HG03521 (cell line): ENCODE results near the gene PDE4B.

ENCODE experiments used
- ATAC-seq: cut with Tn5 transposase; IDR thresholded peaks from one replicate; pipeline ENCODE4 v1.9.1; 2021; ENCODE audit warnings: mild to moderate bottlenecking, moderate library complexity; ENCODE audit not compliant: unreplicated experiment

Gene PDE4B

GRCh38 chr1:66168948-66169671 is 376.4 kb downstream of the PDE4B start:
- no peak for ATAC-seq

DNA sequence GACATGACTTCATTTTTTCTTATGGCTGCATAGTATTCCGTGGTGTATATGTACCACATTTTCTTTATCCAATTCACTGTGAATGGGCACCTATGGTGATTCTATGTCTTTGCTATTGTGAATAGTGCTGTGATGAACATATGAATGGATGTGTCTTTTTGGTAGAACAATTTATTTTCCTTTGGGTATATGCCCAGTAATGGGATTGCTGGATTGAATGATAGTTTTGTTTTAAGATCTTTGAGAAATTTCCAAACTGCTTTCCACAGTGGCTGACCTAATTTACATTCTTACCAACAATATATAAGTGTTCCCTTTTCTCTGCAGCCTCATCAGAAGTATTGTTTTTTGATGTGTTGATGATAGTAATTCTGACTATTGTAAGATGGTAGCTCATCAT is 379.6 kb downstream of the PDE4B start:
- no peak for ATAC-seq

GRCh38 chr1:66175098-66175497 is 382.4 kb downstream of the PDE4B start:
- no peak for ATAC-seq

DNA sequence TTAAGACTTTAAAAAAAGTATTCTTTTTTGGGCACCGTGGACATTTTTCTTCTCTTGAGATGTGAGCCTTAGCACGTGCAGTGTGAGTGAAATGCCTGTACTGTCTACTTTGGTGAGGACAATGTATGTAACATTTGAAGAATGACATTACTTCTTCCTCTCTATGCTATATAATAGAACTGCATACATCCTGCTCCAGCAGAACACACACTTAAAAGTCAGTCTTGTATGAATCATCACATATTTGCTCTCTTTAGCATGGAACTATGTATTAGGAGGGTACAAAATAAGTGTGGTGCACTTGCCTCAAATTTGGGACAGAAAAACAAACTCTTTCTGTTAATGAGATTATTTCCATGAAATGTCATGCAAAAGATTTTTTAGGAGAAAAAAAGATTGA is 382.9 kb downstream of the PDE4B start:
- ATAC-seq = no peak

DNA sequence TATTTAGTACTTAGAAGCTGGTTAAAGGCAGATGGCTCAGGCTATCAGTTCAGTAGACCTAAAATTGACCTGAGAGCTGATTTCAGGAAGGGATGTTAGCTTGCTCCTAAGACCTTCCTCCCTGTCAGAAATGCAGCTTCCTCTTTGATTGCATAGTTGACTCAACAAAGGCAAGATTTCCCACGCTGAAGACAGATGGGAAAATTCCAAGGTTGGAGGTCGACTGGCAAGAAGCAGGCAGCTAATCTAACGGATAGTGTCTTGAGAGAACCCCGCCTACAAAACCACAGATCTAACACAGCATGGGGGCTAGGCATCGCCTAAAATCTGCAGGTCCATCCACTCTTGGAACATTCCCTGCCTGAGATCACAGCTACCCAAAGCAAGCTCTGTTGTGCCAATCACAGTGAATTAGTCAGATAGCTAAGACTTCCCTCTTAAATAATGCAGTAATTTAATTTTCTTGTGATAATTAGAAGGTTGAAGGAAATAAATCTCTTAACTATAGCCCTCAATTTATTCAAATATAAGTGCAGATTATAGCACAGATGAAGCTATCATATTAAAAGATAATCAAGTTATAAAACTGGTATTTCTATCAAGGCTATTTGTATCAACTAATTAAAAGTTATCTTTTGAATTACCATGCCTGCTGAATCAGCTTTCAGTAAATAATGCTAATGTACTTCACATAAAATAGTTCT is 383.5 kb downstream of the PDE4B start:
- ATAC-seq = no peak

GRCh38 chr1:66176832-66177231 is 384.1 kb downstream of the PDE4B start:
- ATAC-seq = no peak

DNA sequence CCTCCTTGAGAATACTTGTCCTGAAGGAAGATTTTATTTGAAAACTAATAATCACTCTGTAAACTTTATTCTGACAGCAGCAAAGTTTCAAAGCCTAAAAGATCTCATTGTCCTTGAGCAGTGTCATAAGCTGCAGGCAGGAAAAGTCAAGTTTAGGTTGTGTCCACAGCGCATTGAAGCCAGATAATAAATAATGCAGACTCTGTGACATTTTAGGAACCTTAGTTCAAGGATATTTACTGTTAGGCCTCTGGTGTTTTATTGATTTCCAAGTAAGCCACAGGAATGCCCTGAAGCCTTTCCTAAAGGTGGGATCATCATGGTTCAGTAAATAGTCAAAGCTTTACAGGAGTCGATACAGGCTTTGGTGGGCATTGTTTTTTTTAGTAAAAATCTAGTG is 384.8 kb downstream of the PDE4B start:
- ATAC-seq = no peak

DNA sequence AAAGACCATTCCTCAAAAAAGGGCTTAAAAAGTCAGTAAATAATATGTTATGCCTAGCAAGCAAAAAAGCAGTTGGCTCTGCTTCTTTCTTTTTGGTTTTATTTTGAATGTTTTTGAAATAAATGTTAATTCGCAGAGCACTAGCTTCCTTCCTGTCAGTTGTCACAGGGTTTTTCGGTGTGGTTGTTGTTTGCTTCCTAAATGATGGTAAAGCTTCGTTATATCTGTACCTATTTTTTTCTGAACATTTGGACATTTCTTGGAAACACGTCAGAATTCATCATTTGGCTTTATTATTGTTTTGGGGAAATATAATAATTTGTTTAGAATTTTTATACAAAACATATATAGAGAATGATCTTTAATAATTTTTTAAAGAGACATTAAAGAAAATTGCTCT is 389.3 kb downstream of the PDE4B start:
- no peak for ATAC-seq

DNA sequence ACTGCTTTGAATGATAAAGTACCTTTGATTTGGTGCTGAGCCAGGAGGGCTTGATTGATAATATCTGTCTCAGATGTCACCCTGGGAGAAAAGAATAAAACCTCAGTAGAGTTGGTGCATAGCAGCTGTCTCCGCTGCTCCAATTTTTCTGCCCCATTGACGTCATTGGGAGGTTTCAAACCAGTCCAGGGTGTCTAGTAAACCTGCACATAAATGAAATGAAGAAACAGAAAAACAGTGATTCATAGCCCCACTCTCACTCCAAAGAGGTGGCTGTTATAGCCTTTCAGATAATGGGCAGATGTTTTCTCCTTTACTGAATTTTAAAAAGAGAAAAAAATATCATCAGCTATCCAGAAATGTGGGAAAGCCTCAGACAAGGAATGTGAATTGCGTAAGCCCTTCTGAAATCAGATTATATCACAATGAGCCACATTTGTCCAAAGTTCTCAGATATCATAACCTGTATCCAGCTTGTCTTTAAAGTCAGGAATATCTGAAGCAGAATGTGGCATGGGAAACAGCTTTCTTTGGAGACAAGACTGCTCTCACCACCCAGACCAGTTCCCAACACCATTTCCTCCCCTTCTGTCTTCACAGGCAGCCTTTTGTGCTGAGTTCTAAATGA is 390.0 kb downstream of the PDE4B start:
- ATAC-seq = no peak

DNA sequence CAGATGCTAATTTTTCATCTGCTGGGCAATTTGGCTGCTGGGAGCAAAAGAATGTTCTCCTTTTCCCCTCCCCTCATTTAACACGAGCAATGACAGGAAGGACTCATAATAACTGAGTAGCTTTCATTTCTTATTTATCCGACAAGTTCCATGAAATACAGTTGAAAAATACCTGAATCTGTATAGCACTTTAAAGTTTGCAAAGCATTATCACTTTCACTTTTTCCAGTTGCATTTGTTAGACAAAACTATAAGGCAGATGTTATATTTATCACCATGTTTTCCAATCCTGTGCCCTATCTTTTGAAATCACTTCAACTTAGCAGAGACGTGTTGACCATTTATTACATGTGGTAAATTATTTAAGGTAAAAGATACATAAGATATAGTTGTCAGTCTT is 390.7 kb downstream of the PDE4B start:
- no peak for ATAC-seq

DNA sequence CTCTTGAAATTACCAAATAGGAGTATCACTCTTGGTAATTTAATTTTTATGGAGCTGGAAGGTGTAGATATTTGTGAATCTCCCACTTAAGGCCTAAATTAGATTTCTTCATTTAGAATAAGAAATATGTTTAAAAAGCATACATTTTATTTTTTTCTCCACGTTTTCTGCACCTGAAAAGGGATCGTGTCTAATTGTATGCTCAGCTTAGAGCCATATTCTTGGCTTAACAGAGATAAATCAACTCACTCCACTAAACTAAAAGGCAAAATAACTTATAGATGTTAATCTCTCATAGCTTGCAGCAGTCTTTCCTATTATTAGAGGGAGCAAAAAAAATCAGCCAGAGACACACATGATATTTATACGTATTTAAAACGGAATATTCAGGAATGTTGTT is 404.4 kb downstream of the PDE4B start:
- no peak for ATAC-seq

DNA sequence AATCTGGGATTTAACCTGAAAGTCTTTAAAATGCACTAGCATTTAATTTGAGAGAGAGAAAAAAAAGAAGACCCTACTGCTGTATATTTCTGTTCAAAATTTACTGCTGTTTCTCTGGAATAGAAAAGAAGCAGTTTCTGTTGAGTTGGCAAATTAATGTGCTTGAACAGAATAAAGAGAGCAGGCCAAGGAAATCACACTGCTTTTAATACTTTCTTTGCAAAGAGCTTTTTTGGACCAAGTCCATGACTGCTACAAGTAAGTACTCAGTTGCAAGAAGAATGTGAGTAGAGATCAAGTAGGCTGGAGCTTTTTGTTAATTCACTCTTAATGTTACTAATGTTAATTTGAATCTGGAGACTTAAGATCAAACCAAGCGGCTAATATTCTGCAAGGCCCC is 405.1 kb downstream of the PDE4B start:
- no peak for ATAC-seq

DNA sequence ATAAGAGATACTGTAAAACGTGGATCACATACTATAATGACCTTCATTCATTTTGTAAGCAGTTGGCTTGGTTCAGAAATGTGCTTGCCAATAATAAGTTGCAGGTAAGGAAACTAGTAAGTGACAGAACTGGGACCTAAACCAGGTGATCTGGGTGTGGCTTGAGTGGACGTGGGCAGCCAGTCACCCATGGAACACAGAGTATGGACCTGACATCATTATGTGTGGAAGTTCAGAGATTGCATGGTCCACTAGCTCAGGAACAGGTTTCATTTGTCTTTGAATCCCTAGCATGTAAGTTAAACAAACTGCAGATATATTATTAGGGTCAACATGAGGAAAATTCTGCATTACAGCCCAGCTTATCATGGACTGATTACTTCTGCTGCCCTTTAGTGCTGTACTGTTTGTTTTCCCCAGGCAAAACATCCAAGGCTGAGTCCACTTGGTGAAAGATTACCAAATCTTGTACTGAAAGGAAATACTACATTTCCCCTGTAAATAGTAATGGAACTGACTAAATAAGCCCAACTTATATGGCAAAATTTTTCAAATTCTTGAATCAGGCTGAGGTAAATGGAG is 414.0 kb downstream of the PDE4B start:
- no peak for ATAC-seq

GRCh38 chr1:66207484-66207883 is 414.8 kb downstream of the PDE4B start:
- ATAC-seq = no peak

DNA sequence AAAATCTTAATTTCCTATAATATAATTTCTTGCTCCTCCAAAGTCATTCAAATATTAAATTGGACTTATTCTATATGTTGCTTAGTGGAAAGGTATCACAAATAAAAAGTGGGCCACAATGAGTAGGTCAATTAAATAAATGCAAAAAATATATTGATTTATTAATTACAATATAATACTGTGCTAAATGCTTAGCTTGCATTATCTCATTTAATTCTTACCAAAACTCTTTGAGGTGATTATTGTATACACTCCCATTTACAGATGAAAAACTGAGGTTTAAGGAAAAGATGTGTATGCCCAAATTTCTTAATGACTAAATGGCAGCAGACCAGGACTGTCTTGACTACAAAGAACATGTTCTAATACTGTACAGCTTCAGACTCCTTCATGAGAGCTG is 415.9 kb downstream of the PDE4B start:
- no peak for ATAC-seq

DNA sequence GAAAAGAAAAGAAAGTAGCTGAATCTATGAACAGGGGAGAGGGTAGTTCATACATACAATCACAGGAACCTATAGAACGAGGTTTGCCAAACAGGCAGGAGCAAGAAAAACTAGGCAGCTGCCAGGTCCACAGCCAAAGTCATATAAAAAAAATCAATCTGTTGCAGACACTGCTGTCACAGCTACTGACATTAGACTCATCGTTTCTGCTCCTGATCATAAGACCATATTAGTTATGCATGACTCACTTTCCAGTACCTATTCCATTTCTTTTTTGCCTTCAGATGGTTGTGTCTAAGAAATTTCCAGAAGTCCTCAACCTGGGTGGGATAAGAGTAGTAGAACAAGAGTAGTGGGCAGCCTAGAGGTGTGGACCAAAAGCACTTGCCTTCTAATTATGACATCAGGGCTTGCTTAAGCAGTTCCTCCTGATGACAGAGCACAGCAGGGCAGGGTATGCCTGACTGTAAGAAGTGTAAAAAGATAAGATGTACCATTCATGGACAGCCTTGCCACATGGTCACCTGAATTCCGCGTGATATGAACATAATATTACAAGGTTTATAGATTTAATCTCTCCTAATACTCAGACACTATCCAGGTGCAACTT is 418.0 kb downstream of the PDE4B start:
- no peak for ATAC-seq

DNA sequence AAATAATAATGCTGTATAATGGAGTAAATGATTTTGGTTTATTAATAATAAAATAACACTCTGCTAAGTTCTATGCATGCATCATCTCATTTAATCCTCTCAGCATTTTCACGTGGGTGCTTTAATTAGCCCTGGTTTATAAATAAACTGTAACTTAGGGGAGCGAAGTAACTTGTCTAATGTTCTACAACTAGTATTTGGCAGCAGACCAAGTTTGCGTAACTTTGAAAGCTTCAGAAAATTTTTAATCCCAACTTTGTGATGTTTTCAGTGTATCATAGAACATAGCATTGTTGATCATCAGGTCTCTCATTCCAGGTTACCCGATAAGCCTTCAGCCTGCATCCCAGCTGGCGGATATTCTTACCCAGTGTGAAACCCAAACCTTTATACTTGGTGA is 418.8 kb downstream of the PDE4B start:
- no peak for ATAC-seq

DNA sequence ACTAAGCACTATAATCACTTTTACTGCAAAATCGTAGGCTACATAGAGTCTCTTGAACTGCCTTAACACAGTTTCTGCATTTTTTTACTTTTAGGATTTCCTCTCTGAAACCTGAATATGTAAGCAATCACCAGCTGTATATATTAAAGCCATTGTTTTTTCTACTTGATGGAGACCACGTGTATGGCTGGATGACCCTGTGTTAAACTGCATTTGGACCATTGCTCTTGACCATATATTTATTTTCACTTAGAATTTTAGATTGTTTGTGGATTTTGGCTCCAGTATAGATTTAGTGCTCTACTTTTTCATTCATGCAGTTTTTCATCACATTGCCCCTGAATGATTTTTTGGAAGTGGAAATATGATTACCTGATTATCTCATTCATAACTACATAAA is 420.8 kb downstream of the PDE4B start:
- no peak for ATAC-seq

DNA sequence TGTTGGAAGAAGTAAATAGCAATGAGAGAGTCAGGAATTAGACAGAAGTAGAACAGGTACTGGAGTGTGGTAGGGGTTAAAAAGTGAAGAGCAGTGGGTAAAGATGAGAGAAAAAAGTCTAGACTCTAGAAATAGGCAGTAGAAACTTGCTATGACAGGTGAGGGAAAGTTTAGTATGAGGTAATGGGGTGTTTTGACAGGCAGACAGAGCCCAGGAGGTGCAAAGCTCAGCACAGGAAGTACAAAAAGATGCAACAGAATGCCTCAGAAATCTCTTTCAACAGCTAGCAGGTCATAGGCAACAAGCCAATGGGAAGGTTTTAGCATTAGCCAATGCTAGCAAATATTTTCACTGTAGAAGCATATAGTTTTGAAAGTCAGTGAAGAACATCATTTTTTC is 422.2 kb downstream of the PDE4B start:
- no peak for ATAC-seq

DNA sequence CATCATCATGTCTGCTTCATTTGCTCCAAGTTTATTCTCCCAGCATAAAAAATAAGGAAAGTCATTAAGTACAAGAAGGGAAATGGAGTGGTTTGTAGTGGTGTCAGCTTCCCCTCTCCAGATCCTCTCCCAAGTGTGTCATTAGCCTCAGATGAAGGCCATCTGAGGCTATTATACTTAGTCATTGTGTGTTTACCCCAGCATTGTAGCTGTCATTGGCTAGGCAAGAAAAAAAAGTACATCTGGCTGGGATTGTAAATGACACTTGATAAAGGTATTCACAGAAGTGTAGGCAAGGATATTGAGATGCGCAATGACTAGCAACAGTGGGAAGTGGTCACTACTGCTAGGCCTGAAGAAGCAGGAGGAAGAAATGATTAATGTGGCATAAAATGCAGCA is 424.3 kb downstream of the PDE4B start:
- no peak for ATAC-seq

GRCh38 chr1:66217561-66217960 is 424.9 kb downstream of the PDE4B start:
- ATAC-seq = no peak

DNA sequence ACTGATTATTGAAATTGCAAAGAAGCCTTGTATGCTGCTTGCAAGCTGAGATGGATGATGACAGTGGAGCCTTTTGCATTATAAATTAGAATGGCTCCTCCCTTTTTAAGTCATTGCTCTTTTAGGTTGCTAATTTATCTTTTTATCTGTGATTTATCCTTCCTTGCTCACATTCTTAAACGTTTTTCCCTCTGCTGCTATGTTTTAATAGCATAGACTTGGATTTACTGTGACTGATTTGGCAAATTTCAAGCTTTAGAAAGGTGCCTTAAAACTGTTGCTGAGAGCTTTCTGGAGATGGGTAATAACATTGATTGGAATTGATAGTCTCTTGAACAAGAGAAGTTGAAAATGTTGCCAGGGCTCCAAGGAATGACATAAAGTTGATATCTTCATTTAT is 427.8 kb downstream of the PDE4B start:
- ATAC-seq = no peak
